ENCODE data around the gene MTFP1.
"Not testable (repeated sequence)": the region's sequence is repeated elsewhere in the genome, so short reads cannot be mapped to it uniquely, and the experiment has no call there.

Gene MTFP1

DNA sequence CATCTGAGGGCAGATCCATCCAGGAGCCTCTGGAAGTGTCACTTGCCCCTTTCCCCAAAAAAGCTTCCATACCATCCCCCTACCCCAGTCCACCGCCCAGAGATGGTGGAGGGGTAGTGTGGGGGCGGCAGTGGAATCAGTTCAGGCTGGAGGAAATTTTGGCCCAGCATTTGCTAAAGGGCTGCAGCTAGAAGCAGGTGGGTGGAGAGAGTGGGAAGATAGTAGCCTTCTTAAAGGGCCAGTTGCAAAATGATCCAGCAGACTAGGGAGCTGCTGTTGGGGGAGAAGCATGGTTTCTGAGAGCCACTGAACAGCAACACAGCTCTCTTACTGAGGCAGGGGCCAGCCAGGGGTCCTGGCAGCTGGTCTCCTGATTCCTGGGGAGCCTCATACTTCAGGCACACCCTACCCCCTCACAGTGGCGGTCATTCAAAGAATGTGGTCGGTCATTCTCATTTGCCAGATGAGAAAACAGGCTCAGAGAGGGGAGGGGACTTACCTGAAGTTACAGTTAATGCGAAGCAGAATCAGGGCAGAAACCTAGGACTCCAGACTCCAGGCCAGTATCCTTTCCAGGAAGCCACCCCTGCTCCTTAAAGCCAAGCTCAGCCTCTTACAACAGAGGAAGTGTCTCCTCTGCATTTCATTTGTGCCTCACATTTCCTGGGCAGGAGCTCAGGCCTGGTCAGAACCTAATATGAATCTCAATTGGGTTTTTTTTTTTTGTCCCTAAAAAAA, 23.4 kb upstream of the MTFP1 start:
- DNase-seq (ENCODE audit: low read depth in 1 of 2, low spot score in 1 of 2) = no peak

DNA sequence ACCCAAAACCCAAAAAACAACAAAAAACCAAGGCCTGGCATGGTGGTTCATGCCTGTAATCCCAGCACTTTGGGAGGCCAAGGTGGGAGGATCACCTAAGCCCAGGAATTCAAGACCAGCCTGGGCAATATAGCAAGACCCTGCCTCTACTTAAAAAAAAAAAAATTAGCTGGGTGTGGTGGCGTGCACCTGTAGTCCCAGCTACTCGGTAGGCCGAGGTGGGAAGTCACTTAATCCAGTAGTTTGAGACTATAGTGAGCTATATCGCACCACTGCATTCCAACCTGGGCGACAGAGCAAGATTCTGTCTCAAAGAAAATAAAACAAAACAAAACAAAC, 22.8 kb upstream of the MTFP1 start:
- not testable (repeated sequence) for DNase-seq (ENCODE audit: low read depth in 1 of 2, low spot score in 1 of 2)

- no peak for DNase-seq (ENCODE audit: low read depth in 1 of 2, low spot score in 1 of 2)
These were observed 21.3 kb upstream of the MTFP1 start for GRCh38 chr22:30404307-30404706.

DNA sequence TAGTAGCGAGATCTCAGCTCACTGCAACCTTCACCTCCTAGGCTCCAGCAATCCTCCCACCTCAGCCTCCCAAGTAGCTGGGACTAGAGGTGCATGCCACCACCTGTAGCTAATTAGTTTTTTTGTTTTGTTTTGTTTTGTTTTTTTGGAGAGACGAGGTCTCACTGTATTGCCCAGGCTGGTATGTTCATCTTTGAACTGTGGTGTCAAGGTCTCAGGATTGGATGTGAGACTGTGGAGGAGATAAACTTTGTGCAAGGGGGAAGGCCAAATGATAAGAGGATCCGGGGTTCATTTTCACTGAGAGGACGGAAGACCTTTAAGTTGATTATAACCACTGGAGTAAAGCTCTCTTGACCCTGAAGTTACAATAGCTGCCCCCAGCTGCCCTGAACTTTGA, 19.8 kb upstream of the MTFP1 start:
- no peak for DNase-seq (ENCODE audit: low read depth in 1 of 2, low spot score in 1 of 2)

DNA sequence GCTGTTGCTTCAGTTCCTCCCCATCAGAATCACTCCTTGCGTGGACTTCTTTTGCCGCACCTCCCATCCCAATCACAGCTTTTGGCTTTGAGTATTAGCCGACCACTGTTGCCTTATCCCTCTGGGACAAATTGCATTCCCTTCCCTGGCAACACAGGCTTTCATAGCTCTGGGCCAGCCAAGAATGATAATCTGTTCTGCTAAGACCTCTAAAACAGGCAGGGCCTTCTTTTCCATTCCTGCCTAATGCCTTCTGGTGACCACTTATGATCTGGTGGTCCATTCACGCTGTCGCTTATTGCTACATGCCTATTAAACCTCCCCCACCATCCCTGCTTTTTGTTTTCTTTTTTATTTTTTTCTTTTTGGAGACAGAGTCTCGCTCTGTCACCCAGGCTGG, 19.2 kb upstream of the MTFP1 start:
- no peak for DNase-seq (ENCODE audit: low read depth in 1 of 2, low spot score in 1 of 2)

- DNase-seq (ENCODE audit: low read depth in 1 of 2, low spot score in 1 of 2) = no peak
These were observed 17.0 kb upstream of the MTFP1 start for GRCh38 chr22:30408388-30409102.

- no peak for DNase-seq (ENCODE audit: low read depth in 1 of 2, low spot score in 1 of 2)
These were observed 13.8 kb upstream of the MTFP1 start for GRCh38 chr22:30411780-30412179.

GRCh38 chr22:30413001-30413400, 12.6 kb upstream of the MTFP1 start:
- DNase-seq (ENCODE audit: low read depth in 1 of 2, low spot score in 1 of 2) = no peak

DNA sequence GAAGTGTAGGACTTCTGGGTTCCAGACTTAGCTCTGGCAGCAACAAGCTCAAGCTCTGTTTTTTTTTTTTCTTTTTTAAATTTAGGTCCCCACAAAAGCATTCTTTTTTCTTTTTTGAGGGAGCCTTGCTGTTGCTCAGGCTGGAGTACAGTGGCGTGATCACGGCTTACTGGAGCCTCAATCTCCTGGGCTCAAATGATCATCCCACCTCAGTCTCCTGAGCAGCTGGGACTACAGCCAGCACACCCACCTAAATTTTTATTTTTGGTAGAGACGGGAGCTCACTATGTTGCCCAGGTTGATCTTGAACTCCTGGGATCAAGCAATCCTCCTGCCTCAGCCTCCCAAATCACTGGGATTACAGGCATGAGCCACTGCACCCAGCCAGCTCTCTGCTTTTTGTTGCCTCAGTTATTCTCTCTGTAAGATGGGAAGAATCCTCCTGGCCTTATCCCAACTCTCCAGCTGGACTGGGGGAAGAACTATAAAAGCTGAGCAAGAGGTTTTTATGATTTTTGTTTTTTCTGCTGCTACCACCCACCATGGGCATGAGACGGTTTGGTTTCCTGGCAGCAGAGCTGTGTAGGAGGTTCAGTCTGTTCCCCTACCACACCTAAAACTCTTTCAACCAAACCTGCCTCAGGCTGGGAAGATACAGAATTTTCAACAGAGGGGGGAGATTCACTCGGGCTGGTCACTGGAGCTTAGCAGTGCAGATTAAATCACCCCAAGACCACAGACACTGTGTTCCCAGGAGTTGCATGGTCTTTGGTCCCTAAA, 11.6 kb upstream of the MTFP1 start:
- DNase-seq (ENCODE audit: low read depth in 1 of 2, low spot score in 1 of 2) = no peak

GRCh38 chr22:30414525-30415047, 11.0 kb upstream of the MTFP1 start:
- no peak for DNase-seq (ENCODE audit: low read depth in 1 of 2, low spot score in 1 of 2)

DNA sequence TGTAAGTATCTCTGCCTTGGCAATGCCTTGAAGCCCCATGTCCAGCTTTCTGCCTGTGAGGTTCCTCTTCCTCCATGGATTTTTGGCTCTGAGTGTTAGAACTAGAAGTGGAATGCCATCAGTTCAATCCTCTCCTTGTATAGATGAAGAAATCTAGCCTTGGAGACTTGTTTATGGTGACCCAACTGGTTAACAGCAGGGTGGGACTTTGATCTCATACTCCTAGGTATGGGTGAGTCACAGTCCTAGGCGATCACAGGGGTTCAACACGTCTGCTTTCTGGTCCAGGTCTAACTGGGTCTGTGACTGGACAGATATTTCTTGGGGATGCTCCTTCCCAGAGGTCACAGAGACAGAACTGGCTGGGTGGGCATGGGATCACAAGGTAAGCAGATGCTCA, 9.2 kb upstream of the MTFP1 start:
- DNase-seq (ENCODE audit: low read depth in 1 of 2, low spot score in 1 of 2) = no peak

DNA sequence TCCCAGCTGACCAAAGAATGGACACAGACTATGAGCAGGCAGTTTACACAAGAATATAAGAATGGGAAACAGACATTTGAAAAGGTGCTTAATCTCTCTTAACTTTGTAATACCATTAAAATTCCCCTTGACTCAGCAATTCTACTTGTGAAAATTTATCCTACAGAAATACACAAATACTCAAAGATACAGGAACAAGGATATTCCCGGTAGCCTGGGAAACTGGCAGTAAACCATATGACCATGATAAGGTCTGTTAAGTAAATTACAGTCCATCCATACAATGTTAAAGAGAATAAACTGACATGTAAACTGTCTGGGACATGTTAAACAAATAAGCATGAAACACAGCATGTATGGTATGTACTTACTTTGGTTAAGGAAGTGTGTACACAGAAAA, 8.7 kb upstream of the MTFP1 start:
- no peak for DNase-seq (ENCODE audit: low read depth in 1 of 2, low spot score in 1 of 2)

GRCh38 chr22:30420347-30421125, 5.0 kb upstream of the MTFP1 start:
- no peak for DNase-seq (ENCODE audit: low read depth in 1 of 2, low spot score in 1 of 2)

DNA sequence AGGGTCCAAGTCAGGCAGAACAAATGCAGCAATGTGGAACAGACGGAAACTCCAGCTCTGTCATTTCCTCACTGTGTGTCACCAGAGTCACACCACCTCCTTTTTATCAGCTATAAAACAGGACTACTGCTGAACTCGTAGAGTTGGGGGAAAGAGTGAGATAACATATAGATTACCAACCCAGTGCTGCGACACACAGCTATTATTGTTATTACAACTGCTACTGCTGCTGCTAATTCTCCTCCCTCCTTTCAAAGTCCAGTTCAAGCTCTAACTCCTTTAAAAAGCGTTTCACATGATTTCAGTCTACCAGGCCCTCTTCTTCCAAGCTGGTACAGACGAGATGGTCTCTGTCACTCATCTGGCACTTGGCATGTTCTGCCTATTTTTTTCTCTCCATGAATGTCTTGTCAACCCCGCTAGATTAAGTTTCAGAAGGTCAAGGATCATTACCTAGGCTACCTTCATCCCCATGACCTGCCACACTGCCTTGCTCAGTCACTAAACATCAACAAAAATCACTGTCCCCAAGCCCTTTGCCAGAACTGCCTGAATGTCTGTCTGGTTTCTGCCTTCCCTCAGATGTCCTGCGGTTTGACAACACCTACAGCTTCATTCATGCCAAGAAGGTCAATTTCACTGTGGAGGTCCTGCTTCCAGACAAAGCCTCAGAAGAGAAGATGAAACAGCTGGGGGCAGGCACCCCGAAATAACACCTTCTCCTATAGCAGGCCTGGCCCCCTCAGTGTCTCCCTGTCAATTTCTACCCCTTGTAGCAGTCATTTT, 3.7 kb upstream of the MTFP1 start:
- DNase-seq (ENCODE audit: low read depth in 1 of 2, low spot score in 1 of 2) = no peak

GRCh38 chr22:30422481-30423300, 2.9 kb upstream of the MTFP1 start:
- DNase-seq (ENCODE audit: low read depth in 1 of 2, low spot score in 1 of 2) = peak in 1 of 2 donors; percentile 44

DNA sequence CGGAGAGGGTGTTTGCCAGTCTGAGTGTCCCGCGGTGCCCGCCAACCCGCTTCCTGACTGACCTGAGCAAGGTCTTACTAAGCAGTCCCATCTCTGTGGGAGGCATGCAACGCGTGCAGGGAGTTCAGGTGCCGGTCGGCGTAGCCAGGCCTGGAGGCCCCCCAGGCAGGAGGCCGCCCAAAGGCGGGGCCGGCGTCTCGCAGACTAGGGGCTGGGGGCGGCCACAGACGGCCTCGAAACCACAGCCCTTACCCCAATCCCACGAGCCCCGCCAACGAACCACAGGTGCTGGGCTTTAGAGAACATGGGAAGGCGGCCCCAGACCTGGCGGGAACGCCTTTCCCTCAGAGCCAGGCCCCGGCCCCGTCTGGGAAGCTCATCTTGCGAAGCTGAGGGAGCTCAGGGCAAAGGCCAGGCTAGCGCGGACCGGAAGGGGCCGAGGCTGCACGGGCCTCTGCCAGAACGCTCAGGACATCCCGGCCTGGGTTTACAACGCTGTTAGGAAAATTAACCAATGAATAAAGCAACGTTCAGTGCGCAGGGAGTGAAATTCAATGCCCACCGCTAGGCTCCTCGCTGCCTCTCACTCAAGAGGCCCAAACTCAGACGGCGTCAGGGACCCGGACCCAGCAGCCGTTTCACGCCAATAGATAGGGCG, 2.1 kb upstream of the MTFP1 start:
- peak; percentile 36 to 44 for DNase-seq (ENCODE audit: low read depth in 1 of 2, low spot score in 1 of 2)

- DNase-seq (ENCODE audit: low read depth in 1 of 2, low spot score in 1 of 2) = peak; percentile 91 to 99
These were observed 1.5 kb upstream of the MTFP1 start for GRCh38 chr22:30423959-30424533.

DNA sequence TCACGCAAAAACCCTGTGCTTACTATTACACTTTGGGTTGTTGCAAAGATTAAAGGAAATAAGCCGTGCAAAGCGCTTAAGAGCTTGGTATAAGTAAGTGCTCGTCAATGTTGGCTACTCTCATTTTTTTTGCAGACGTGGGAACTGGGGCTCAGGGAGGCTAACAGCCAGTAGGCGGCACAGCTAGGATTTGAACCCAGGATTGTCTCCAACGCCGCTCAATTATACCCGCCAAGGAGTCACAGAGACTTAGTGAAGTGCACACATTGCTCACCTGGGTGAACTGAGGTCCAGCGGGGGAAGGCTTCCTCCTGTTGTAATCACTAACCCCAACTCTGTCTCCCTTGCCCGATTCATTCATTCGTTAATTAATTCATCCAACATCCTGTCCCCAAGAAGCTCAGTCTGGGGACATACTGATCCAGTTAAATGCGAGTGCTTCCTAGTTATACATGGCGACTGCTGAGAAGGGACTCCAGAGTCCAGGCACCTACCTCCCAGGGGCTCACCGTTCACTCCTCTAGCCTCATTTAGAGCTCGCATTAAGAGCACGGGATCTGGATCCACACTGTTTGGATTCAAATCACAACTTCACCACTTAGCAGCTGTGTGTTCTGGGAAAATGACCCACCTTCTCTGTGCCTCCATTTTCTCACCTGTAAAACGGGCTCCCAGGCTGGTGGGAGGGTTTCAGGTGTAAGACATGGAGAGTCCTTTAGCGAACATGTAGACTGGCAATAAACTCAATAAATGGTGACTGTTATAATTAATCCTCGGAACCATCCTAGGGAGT, 838 bp upstream of the MTFP1 start:
- no peak for DNase-seq (ENCODE audit: low read depth in 1 of 2, low spot score in 1 of 2)

Data from activated CD4-positive, alpha-beta T cell treated with anti-CD3 and anti-CD28 coated beads, Interleukin-2, amount 50 U/mL, for 24 hours (primary cell).